Inflammatory macrophage treated with lipopolysaccharide for 4 hours (primary cell): Measurements from ENCODE around the gene THEMIS.

Experiments used
- DNase-seq: peaks from one replicate; pipeline ENCODE4 v3.0.0-alpha.2; 2020

The THEMIS gene

DNA sequence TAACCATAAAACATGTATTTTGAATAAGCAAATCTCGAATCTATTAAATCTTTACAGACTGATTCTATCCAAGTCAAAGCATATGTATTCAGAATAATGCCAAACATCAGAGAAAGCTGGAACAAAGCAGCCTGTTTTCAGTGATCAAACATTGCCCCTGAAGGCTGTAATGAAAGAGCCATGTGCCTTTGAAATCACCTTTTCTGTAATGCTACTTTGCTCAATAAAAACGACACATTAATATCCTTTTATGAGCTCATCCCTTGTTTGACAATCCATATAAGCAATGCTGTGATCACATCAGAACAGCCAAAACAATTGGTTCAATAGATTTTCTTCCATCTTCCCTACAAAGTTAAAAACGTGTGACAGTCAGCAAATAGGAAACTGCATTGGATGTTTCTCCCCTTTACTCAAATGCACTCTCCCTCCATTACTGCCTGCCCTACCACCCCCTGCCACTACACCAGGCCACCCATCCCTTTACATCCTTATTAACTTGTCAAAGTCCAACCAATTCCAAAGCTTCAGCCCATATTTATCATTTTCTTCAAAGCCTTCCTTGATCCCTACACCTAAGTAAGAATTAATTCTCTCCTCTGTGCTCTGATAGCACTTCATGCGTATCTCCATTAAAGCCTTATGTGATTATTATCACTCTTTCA is 42.0 kb downstream of the THEMIS start:
- no peak for DNase-seq

DNA sequence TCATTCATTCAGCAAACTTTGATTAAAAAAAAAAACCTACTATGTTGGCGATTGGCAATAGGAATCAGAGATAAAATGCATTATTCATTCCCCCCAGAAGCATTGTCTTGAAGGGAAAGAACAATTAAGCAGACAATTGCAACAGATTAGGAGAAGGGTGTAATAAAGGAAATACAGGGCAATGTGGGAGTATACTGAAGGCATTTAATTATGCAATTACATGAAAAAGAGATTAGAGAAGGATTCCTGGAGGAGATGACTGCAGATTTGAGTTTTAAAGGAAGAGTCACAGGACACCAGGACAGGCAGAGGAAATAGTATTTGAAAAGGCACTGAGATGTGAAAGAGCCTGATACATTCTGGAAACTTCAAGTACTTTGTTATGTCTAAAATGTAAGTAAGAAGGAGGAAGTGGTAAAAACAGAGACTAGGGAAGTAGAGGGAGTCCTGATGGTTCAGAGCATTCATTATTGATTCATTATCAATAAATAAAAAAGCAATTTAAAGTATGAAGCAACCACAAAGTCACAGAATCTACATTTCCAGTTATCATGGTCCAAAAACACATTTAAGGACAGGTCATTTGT is 43.7 kb downstream of the THEMIS start:
- DNase-seq = no peak

DNA sequence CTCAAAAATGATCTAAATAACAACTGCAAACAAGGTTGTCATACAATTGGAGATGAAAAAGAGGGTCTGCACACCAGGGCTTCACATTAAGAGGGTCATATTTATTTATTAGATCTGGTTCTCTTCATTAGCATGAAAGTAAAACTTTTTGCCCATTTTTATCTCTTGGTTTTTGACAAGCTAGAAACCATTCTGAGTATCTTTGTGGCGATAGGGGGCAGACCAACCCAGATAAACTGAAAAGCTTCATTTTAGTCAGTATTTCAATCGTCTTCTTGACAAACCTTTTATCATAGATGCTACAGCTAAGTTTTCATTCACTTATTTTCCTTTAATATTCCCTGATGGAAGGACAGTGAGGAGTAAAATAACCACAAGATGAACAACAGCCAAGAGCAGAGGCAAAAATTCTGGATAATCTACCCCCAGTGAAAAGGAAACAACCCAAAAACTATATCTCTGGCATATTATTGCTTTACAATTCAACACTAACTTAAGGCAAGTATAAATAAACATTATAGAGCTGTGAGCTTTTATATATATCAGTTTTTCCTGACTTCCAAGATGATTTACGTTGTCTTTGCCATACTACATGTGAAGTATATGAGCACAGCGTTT is 45.2 kb downstream of the THEMIS start:
- DNase-seq = no peak

DNA sequence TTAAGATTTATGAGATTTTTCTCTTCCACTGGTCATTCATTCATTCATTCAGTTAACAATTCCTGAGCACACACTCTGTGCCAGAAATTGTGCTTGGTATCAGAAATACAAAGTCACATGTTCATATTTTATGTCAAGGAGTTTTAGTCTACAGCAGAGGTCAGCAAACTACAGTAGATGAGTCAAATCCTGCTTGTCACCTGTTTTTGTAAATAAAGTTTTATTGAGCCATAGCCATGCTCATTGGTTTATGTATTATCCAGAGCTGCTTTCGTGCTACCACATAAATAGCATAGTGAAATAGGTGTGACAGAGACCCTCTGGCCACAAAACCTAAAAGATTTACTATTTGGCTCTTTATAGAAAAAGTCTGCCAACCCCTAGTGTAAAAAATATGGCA is 46.8 kb downstream of the THEMIS start:
- DNase-seq = no peak

DNA sequence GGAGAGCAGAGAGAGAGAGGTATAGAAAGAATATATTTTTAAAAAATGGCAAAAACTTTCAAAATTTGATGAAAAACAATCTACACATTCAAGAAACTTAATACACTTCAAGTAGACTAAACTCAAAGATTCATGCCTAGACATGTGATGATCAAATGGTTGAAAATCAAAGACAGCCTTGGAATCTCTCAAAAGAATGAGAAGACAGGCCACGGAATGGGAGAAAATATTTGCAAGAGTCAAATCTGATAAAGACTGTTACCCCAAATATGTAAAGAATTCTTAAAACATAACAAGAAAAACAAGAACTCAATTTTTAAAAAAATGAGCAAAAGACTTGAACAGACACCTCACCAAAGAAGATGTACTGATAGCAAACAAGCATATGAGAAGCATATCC is 49.7 kb downstream of the THEMIS start:
- DNase-seq = no peak

- no peak for DNase-seq
Observed at GRCh38 chr6:127845242-127845641, 55.6 kb downstream of the THEMIS start.

DNA sequence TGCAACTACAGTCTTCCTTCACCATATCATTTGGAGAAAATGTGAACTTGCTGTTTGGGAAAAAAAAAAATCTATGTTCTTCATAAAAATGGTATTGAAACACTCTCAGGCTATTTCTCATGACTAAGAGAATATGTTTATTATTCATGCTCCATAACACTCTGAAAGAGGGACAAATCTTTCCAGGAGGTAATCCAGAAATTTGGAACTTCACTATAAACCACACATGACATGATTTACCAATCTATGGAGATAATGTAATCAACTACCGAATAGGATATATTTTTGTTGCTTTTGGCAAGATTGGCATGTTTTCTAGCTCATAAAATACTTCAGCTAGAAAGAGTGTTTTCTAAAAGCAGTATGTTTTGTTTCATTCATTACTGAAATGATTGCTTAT is 56.3 kb downstream of the THEMIS start:
- DNase-seq = no peak

DNA sequence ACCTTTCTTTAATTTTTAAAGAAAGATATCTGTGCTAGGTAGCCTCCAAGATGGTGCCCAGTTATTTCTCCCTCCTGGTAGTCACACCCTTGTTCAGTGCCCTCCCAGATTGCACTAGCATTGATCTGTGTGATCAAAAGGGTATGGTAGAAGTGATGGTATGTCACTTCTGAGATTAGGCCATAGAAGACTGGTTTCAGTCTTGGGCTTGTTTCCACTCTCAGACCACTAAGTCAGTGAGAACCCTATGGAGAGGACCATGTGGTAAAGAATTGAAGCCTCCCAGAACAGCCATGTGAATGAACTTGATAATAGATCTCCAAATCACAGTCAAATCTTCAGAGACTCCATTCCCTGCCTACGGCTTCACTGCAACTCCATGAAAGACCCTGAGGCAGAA is 57.3 kb downstream of the THEMIS start:
- DNase-seq = no peak

- no peak for DNase-seq
Observed at GRCh38 chr6:127842562-127842961, 58.3 kb downstream of the THEMIS start.

DNA sequence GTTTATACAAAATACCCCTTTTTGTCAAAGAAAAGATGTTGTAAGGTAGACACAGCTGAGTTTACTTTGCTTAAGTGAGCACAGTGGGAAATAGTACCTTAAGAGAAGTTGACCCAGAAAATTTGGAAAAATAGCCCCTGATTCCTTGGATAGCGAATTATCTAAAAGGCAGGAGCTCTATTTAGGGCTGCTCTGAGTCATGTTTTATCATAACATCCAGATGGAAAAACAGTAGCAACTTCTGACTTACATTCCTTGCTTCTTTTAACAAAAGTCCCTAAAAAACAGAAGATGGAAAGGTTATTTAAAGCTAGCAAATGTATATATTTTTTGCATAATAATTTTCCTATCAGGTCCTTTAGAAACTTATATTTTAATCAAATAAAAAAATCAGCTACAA is 59.0 kb downstream of the THEMIS start:
- DNase-seq = no peak

DNA sequence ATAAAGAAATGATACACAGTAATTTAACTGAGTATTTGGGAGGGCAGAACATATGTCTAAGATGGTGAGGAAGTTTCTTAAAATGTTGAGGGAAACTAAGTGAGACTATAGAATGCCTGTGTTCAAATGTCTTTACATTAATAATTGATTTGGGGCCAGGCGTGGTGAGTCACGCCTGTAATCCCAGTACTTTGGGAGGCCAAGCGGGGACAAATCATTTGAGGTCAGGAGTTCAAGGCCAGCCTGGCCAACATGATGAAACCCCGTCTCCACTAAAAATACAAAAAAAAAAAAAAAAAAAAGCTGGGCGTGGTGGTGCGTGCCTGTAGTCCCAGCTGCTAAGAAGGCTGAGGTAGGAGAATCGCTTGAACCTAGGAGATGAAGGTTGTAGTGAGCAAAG is 66.7 kb downstream of the THEMIS start:
- no peak for DNase-seq

- no peak for DNase-seq
Observed at GRCh38 chr6:127833336-127833735, 67.5 kb downstream of the THEMIS start.

GRCh38 chr6:127832381-127832780 is 68.5 kb downstream of the THEMIS start:
- no peak for DNase-seq

DNA sequence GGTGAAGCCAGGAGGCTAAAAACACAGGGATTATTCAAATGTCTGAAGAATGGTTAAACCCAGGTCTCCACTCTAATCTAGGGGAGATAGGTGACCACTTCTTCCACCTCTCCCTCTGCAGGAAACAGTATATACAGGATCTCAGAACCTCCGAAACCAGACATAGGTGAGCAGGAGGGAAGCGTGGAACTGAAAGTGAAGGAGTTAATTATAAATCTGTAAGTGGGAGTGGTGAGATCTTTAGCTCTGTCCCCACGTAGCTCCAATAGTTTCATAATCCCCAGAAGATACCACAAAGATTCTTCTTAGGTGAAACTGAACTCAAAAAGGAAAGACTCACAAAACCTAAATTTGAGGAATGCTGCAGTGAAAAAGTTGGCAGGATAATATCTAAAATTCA is 76.8 kb downstream of the THEMIS start:
- DNase-seq = no peak

GRCh38 chr6:127821431-127821830 is 79.4 kb downstream of the THEMIS start:
- DNase-seq = no peak

DNA sequence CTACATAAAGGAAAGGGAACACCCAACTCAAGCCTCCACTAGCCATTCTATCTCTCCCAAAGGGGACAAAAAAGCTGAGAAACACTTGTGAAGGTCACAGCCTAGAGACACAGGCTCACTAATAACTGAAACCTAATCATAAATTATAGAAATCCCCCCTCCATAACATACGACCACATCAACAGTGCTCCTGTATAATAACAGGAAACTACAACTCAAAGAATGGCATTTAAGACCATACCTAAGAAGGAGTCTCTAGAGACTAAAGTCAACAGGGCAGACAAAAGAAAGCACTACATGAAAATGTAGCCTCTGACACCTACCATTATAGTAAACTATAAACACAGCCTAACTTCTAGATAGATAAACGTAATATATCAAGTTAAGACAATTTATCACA is 82.7 kb downstream of the THEMIS start:
- DNase-seq = no peak

DNA sequence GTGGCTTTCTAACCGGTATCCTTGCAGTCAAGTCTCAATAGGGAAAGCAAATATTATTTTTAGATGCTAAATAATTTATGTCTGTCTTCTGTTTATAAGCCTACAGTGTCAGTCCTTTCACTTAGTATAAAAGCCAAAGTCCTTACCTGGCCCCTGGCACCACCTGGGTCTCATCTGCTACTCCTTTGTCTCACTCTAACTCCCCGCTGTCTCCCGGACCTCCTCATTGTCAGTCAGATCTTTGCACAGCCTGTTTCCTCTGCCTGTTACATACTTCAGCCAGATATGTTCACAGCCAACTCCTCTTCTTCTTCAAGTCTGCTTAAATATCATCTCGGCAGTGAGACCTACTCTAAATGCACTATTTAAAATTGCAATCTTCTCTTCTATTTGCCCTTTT is 84.2 kb downstream of the THEMIS start:
- no peak for DNase-seq

- no peak for DNase-seq
Observed at GRCh38 chr6:127813699-127814027, 87.2 kb downstream of the THEMIS start.

DNA sequence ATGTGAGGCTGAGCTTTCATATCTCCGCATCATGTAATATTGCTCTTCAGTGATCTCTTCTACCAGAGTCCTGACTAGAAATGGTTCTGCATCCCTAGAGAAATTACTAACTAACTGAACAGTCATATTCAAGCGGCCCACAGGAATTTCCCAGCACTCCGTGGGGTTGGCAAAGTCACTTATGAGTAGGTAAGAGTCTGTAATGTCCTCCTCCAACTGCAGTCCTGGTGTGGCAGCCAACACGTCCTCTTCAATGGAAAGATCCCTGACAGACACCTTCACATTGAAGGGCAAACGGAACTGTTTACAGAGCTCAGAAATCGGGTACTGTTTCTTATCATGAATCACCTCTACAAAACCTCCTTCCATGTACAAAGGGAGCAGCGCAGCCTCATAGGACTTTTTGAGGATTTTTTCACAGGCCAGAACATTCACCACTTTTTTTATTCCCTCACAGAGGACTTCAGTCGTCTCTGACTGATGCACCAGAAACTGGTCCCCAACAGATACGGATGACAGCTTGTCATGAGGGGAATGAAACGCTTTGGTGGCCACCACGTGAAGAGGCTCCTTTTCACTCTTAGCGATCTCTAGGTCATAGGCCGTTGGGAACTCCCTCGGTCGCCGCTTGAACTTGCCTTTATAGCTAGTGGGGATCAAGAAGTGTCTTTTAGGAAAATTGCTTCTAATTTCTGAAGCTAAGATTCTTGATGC is 87.7 kb downstream of the THEMIS start:
- DNase-seq = no peak

DNA sequence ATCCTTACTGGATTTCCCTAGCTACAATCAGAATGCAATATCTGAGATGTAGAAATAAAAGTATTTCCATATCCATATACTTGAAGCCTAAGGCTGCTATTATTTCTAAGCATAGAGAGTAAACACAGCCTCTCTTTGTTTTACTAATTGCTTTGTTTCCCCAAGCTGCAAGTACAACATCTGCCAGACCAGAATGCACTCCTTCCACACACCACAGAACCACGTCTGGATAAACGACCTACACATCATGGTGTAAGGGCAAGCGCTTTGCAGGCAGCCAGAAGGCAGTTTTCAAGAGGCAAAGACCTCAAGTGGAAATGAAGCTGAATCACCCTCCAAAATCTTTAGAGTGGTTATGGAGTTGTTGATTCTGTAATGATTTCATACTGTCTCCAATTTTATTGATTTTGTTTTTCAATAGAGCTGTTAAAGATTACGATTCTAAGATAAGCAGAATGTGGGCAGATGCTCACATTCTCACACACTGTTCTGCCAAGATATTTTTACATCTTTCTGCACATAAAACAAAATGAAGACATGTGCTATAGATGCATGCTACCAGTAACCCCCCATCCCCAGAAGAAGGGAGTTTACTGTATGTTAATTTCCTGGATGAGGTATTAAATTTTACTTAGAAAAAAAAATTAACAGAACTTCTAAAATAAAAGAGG is 88.8 kb downstream of the THEMIS start:
- no peak for DNase-seq

DNA sequence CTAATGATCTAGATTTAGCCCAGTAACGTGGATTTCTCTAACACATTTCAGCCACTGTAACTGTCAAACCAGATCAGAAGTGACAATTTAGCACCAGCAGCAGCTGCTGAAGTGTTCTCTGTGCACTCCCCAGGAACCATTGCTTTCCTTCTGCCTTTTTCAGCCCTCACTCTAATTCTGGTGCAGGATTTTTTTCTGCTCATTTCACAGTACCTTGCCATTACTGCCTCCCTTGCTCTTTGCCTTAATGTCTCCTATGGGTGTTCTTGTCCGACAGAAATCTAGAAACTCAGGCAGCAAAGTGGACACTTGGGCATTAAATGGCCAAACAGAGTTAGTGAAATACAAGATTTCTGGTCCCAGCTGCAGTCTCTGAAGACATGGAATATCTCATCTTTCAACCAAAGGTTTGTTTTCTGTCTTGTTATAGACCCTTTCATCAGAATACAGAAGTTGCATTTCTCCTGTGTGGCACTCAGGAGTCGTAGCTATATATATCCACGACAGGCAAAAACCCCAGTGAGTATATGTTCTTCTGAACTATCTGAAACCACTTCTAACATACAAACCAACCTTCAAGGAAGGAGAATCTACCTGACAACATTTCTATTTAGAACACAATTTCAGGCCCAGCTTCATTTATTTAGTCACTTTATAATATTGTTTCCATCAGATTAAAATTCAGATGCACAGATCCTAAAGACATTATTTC is 92.9 kb downstream of the THEMIS start:
- no peak for DNase-seq

GRCh38 chr6:127796713-127797112 is 104.1 kb downstream of the THEMIS start:
- no peak for DNase-seq

GRCh38 chr6:127794405-127794804 is 106.5 kb downstream of the THEMIS start:
- DNase-seq = no peak
